GM19025 (cell line): ENCODE measurements around the gene STAG1.
"Not testable (repeated sequence)": the region's sequence is repeated elsewhere in the genome, so short reads cannot be mapped to it uniquely, and the experiment has no call there.

Experiments used
- ATAC-seq: cut with Tn5 transposase; IDR thresholded peaks from one replicate; pipeline ENCODE4 v1.9.1; 2021; ENCODE audit warnings: mild to moderate bottlenecking, low read depth, moderate library complexity; ENCODE audit not compliant: unreplicated experiment

The STAG1 gene

DNA sequence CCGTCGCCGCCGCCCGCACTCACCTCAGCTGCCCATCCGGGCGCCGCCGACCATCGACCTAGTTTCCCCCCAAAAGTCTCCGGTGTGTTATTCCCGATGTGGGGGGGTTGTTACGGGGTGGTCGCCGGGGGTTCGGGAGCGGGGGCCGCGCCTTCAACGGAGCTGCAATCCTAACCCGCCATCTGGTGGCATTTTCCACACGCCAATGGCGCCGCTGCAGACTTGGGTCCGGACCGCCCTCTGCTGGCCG lies at the start of gene STAG1:
TSS of gene STAG1 (minus strand) at position 207 of the 250 bp plus-strand sequence. CDS start 121,480 bp downstream, outside the sequence.
- ATAC-seq = no peak

- ATAC-seq = not testable (repeated sequence)
Observed at GRCh38 chr3:136801146-136801545, 49.0 kb upstream of the STAG1 start.

DNA sequence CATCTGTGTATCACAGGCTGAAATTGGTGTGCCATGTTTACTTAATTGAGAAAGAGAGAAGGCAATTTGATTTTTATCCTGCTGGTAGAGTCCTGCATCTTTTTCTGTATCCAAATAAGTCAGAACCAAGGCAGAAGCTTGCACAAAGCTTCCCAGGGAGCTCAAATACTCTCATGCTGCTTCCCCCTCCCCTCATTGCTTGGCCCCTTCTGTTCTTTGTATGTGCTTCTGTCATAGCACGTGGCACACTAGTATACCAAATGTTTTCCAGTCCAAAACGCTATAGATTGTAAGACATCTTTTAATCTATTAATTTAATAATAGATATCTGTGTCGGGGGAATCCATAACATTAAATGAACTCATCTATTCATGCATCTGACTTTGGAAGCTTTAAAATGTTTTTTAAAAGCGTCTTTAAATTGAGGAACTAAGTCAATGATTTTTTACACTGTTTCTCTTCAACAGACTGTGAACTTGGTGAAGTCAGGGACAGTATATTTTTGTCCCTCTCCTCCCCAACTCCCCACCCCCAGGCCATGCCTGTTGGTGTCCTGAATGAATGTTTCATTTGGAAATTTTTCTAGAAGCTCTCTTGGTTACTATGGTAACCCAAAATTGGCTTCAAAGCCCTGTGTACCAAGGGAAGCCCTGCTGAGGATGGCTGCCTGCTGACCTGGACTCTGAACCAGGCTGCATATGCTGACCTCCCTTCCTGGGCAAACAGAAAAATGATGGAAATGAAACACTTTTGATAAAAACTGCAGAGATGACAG lies 40.6 kb upstream of the STAG1 start:
- ATAC-seq = no peak

DNA sequence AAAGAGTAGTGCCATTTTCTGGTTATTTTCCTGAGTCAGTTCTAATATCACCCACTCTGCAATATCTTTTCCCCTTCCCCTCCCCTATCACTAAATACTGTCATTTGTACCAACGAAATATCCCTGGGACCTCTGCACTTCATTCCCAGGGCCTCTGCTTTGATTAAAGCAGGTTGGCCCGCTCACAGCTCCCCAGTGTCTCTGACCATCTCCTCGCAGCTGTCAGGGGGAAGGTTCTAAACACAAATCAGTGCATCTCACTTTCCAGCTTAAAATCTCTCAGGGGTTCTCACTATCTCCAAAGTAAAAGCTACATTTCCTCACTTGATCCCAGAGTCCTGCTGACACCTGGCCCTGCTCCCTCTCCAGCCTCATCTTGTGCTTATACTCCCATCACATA lies 38.6 kb upstream of the STAG1 start:
- ATAC-seq = no peak

- ATAC-seq = no peak
Observed at GRCh38 chr3:136789976-136790375, 37.8 kb upstream of the STAG1 start.

DNA sequence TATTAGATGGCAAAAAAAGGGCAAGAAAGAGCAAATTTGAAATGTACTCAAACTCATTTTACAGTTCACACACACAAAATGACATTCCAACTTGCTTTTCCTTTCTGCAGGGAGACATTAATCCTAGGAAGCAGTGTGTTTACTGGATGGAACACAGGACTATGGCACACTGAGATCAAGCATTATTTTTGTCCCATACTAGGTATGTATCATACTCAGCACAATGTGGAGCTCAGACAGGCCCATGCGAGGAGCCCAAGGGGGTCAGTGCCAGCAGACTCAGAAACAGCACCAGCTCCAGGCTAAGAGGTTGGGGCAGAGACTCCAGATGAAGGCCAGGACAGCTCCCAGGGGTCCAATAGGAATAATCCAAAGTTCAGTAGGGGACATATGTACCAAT lies 36.0 kb upstream of the STAG1 start:
- ATAC-seq = no peak

- ATAC-seq = peak; percentile 57
Observed at GRCh38 chr3:136787349-136787748, 35.2 kb upstream of the STAG1 start.

- ATAC-seq = no peak
Observed at GRCh38 chr3:136783708-136784191, 31.6 kb upstream of the STAG1 start.

- ATAC-seq = no peak
Observed at GRCh38 chr3:136780741-136781140, 28.6 kb upstream of the STAG1 start.

DNA sequence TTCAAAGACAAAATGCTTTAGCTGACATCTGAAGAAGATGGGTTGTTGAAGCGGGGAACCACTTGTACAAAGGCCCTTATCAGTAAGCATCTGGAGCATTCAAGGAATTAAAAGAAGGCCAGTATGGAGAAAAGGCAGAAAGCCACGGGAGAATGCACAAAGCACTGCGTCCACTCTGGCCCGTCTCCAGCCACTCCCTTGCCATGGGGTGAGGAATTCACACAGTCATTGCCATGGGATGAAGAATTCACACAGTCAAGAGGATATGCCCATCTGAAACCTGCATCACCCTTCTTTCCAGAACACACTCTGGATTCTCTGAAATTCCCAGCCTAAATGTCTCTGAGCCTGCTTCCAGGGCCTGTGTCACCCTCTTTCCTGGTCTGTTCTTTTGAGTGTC lies 26.7 kb upstream of the STAG1 start:
- ATAC-seq = no peak

- no peak for ATAC-seq
Observed at GRCh38 chr3:136772709-136773108, 20.5 kb upstream of the STAG1 start.

DNA sequence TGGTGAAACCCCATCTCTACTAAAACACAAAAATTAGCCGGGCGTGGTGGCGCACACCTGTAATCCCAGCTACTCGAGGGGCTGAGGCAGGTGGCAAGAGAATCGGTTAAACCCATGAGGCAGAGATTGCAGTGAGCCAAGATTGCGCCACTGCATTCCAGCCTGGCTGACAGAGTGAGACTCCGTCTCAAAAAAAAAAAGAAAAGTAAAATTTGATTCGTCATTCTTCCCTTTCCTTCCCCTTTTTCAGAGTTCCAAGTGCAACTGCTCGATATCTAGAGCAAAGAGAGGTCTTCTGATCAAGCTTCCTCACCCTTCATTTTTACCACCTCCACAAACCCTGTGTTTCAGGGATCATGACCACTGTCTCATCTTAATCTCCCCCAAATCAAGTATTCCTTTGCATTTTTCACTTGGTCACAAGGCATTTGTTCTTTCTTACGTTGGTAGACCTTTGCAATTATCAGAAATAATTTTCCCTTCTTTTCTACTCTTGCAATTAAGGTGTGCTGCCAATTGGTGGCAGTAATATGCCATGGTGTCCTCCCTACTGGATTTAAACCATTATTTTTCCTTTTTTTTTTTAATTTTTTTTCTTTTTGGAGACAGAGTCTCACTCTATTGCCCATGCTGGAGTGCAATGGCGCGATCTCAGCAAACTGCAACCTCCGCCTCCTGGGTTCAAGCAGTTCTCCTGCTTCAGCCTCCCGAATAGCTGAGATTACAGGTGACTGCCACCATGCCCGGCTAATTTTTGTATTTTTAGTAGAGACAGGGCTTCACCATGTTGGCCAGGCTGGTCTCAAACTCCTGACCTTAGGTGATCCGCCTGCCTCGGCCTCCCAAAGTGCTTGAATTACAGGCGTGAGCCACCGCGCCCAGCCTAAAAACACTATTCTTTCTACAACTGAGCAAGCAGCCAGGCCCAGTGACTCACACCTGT lies 6.3 kb upstream of the STAG1 start:
- ATAC-seq = not testable (repeated sequence)

DNA sequence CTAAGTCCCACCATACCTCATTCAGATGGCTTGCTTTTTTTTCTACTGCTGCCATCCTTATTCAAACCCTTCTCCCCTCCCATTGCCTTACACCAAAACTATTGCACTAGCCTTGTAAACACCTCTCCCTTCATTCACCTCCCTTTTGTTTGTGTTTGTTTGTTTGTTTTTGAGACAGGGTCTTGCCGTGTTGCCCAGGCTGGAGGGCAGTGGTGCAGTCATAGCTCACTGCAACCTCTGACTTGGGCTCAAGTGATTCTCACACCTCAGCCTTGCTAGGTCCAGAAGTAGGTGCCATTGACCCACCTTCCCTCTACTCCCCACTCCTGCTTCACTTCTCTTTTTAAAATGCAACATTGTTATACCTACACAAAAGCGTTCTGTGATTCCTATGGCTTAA lies 3.0 kb upstream of the STAG1 start:
- no peak for ATAC-seq

DNA sequence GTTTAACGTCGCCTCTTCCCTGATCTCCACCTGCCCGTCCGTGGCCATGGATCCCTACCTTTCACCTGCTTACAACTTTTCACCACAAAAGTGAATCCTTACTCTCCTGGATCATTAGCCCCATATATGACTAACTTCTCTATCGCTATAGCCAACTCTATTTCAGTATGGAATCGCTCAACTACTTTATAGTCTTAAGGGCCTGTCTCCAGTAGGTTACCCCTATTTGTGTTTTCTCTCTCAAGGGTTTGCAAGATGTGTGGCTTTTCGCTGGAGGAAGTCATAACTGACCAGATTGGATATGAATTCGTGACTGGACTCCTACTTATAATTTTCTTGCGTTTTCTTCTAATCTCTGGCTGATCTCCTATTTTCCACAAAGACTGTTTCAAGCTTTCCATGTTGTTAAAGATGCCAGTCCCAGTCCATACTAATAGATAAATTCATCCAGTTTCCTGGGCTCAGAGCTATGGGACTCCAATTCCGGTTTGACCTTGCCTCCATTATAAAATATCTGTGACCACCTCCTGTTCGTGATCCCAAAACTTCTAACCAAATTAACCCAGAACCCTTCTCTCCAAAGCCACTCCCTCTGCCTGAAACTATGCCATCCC lies 1.3 kb upstream of the STAG1 start:
- ATAC-seq = no peak

GRCh38 chr3:136752422-136753325 lies 496 bp upstream of the STAG1 start:
- ATAC-seq = peak; percentile 80

DNA sequence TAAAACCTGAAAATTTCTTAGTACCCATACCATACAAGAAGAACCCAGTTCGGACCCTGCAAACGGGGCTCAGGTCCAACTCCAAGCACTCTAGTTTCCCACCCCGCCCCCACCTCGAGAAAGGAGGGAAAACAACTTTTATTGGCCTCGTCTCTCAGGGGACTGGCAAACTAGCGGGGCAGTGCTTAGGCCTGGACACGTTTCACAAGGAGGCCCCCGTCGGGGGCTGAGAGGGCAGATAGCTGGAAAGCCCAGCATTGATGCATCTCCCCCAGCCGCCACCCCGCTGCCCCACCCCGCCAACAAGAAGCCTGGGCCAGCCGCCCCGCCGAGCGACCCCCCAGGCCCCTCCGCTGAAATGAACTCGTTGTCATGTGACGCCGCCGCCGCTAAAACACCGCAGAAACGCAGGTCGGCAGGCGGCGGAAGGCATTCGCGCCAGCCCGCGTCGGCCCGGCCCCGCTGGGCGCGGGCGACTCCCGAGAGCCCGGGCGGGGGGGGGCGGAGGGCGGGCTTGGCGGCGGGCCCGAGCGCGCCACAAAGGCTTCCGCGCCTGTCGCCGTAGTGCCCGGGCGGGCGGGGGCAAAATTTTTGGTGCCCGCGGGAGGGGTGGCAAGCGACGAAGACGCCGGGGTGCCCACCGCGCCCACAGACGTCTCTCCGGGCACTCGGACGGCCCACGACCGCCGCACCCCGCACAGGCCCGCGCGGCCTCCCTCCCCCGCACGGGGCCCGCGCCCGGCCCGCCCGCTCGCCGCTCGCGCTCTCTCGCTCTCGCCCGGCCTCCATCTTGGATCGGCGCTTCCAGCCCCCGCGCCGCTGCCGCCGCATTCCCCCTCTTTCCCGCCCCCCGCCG lies 634 bp downstream of the STAG1 start:
- ATAC-seq = peak; percentile 3

- ATAC-seq = no peak
Observed at GRCh38 chr3:136750897-136751315, 1.3 kb downstream of the STAG1 start.

- no peak for ATAC-seq
Observed at GRCh38 chr3:136750209-136750896, 1.8 kb downstream of the STAG1 start.

- not testable (repeated sequence) for ATAC-seq
Observed at GRCh38 chr3:136749602-136750001, 2.6 kb downstream of the STAG1 start.
